ENCODE data around the gene ZBTB8OS. TPM values are rescaled to one million over a fixed set of nuclear protein-coding genes. Genes with fewer than 3 reads are reported as not detected.
"Not testable (repeated sequence)": the region's sequence is repeated elsewhere in the genome, so short reads cannot be mapped to it uniquely, and the experiment has no call there.

ZBTB8OS gene
- total RNA-seq (2014; rRNA removed; shearing (Covaris generic)), result 62.4 and 83.5 TPM in 2 replicates

GRCh38 chr1:32650248-32650751, at the start of gene ZBTB8OS:
Gene ZBTB8OS, minus strand, starts transcription at chr1:32650550. Its CDS starts 21 bp downstream, at chr1:32650529.
- DNase-seq (ENCODE audit: low read depth), result peak; percentile 93

GRCh38 chr1:32696996-32697395, 46.6 kb upstream of the ZBTB8OS start:
- DNase-seq (ENCODE audit: low read depth), result not testable (repeated sequence)

DNA sequence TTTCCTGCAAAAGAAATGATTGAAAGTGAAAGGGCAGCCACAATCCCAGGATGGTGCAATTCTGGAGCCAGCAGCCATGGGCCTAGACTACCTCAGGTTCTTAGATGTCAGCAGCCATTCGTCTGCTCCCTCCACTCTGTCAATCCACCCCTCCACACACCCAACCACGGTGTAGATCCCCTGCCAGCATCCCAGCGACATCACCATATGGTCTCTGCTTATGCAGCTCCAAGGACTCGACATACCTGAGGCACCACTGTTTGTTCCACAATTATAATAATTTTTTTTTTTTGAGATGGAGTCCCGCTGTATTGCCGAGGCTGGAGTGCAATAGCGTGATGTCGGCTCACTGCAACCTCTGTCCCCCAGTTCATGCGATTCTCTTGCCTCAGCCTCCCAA, 45.7 kb upstream of the ZBTB8OS start:
- no peak for DNase-seq (ENCODE audit: low read depth)

DNA sequence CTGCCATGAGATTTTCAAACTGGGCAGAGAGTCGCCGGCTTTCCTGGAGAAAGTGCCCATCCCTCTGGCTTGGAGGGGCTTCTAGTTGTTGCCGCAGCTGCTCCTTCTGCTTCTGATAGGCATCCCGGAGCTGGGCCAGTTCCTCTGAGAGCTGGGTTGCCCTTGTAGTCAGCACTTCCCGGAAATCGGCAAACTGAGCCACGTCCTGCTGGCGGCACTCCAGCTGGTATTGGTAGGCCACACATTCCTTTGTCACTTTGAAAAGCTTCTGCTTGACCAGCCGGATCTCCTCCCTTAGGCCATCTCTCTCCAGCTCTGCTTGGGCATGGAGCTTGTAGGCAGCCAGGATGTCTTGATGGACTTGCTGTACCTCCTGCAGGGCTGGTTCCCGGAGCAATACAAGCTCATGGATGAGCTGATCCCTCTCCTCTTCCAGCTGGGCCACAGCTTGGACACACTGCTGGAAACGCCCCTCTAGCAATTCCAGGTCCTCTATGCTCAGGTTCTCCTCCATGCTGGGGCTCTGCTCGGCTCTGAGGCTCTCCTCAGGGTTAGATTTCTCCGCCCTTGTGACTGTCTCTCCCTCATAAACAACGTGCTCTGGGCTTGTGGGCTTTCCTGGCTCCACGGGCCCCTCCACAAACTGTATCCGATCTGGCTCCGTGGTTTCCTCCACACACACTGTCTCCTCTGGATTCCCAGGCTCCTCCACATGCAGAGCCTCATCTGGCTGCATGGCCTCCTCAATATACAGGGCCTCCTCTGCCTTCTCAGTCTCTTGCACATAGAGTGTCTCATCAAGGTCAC, 45.0 kb upstream of the ZBTB8OS start:
- peak; percentile 96 for DNase-seq (ENCODE audit: low read depth)

DNA sequence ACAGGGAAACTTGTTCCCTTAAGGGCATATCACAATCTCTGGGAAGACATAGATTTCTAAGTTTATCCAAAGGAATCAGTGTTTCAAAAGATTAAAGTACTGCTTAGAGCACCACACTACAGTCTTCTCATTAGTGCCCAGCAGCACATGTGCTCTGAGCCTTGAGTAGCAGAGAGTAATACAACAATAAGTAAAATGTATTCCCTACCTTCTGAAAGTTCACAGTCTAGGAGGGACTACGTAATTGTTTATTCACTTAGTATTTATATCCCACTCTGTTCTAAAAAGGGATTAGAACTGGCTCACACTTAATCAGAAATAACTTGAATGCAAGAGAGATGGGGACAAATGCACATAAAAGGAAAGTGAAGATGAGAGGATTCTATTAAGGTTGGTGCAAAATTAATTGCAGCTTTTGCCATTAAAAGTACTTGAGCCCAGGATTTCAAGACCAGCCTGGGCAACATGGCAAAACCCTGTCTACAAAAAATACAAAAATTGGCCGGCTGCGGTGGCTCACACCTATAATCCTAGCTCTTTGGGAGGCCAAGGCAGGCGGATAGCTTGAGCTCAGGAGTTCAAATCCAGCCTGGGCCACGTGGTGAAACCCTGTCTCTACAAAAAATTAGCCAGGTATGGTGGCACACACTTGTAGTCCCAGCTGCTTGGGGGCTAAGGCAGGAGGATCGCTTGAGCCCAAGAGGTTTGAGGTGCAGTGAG, 43.3 kb upstream of the ZBTB8OS start:
- no peak for DNase-seq (ENCODE audit: low read depth)

GRCh38 chr1:32686387-32686786, 36.0 kb upstream of the ZBTB8OS start:
- DNase-seq (ENCODE audit: low read depth), result no peak

GRCh38 chr1:32685498-32685897, 35.1 kb upstream of the ZBTB8OS start:
- no peak for DNase-seq (ENCODE audit: low read depth)

GRCh38 chr1:32684167-32684811, 33.9 kb upstream of the ZBTB8OS start:
- DNase-seq (ENCODE audit: low read depth), result peak; percentile 25

GRCh38 chr1:32683397-32683796, 33.0 kb upstream of the ZBTB8OS start:
- DNase-seq (ENCODE audit: low read depth), result no peak

- DNase-seq (ENCODE audit: low read depth), result no peak
Observed at GRCh38 chr1:32681999-32682398, 31.6 kb upstream of the ZBTB8OS start.

DNA sequence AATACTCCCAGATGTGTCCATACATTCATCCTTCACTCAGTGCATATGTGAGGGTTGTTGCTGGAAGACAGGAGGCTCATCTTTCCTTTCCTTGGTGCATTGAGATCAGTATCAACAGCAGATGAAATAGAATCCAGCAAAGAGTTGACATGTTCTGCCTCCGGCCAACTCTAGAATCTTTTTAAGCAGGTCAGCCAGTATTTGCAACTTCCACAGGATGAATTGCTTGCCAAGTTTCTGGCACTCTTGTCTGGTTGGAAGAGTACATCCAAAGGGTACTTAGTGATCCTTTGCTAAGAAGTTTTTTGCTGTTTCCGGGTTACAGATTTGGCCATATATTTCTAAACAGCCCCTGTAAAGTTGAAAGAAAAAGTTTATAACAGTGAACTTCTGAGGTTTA, 31.2 kb upstream of the ZBTB8OS start:
- no peak for DNase-seq (ENCODE audit: low read depth)

GRCh38 chr1:32680642-32681041, 30.3 kb upstream of the ZBTB8OS start:
- DNase-seq (ENCODE audit: low read depth), result no peak

DNA sequence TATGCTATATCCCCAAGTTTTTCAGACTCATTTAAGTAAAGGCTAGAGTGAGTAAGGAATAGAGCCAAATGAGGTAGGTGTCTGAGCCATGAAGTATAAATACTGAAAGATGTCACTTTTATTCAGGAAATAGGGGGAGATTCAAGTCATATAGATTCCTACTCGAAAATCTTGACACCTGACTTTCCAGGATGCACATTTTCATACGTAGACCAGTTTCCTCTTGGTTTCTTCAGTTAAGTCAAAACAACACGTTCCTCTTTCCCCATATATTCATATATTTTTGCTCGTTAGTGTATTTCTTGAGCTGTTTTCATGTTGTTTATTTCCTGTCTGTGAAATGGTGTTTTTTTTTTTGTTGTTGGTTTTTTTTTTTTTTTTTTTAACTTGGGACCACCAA, 29.6 kb upstream of the ZBTB8OS start:
- not testable (repeated sequence) for DNase-seq (ENCODE audit: low read depth)

DNA sequence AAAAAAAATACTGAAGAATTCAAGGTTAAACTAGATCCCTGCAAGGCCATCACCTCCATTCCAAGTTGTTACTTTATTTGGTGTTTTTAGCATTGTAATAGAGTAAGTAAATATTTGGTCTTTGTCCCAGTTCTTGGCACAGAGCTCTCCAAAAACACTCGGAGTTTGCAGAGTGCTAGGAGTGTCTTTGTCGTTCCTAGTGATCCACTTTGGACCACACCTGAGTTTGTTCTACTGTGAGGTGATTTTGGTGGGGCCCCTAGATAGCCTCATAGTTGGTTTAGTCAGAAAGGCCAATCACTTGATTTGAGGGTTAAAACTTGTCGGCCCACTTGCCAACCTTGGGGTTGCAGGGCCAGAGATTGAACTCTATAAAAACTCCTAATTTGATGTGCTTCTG, 26.6 kb upstream of the ZBTB8OS start:
- DNase-seq (ENCODE audit: low read depth), result no peak

- DNase-seq (ENCODE audit: low read depth), result not testable (repeated sequence)
Observed at GRCh38 chr1:32668716-32669115, 18.4 kb upstream of the ZBTB8OS start.

- DNase-seq (ENCODE audit: low read depth), result no peak
Observed at GRCh38 chr1:32666901-32667566, 16.7 kb upstream of the ZBTB8OS start.

DNA sequence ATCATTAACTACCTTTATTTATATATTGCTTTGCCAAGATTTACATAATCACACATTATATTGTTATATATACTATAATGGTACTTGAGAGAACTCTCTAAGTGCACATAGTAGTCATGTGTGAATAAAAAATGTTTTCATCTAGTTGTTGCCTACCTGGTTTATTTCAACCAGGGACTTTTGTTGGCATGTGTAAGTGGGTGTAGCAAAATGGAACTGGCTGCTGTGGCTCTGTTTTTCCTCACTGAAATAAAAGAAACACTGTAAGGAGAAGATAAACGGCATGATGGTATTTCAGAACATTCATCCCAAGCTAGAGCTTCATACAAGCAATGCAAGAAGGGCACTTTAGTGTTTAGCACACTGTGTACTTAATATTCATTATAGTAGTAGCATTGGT, 15.6 kb upstream of the ZBTB8OS start:
- no peak for DNase-seq (ENCODE audit: low read depth)

GRCh38 chr1:32659581-32659980, 9.2 kb upstream of the ZBTB8OS start:
- no peak for DNase-seq (ENCODE audit: low read depth)

DNA sequence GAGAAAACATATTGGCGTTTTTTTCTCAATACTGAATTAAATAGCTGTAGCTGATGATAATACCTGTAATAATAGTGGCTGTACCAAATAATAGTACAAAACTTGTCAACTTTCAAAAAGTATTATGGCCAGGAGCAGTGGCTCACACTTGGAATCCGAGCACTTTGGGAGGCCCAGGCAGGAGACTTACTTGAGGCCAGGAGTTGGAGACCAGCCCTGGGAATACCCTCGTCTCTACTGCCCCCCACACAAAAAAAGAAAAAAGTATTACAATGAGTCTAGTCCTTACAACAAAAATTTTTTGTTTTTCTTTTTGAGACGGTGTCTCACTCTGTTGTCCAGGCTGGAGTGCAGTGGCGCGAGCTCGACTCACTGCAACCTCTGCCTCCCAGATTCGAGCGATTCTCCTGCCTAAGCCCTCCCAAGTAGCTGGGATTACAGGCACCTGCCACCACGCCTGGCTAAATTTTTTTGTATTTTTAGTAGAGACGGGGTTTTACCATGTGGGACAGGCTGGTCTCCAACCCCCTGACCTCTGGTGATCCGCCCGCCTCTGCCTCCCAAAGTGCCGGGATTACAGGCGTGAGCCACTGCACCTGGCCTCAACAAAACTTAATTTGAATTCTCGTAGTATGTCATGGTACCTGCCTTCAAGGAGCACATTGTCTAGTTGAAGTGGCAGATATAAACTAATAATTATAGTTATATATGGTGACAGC, 2.1 kb upstream of the ZBTB8OS start:
- DNase-seq (ENCODE audit: low read depth), result no peak

DNA sequence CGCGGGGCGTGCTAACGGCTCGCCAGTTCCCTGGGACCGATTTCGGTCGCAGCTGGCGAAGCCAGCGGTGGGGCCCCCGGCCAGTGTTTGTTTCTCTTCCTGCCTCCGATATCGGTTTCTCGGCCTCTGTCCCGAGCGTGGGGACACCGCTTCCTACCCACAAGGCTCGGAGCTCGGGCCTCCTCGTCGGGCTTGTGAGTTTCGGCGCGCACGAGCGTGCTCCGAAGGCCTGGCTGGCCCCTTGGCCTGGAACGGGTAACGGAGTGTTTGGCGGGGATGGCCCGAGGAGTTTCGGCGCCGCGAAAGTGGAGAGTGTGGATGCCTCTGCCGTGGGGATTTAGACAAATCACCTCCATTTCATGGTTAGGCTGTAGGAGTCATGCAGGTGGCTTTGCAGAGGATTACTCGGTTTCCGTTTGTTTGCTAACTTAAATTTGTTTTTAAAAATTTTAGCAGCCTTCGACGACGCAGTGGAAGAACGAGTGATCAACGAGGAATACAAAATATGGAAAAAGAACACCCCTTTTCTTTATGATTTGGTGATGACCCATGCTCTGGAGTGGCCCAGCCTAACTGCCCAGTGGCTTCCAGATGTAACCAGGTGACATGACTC, 1.2 kb upstream of the ZBTB8OS start:
- no peak for DNase-seq (ENCODE audit: low read depth)

Data from RPMI7951 (cell line).